ENCODE data around the gene LRRC55.

GRCh38 chr11:57179681-57180080, 2.1 kb upstream of the LRRC55 start:
- TF ChIP-seq EZH2 (IDR thresholded peaks at IDR 0.05; ENCODE audit: borderline replicate concordance, low read length) (no peak), CTCF (conservative IDR thresholded peaks at IDR 0.05 in 1 of 2, IDR thresholded peaks at IDR 0.05 in 1 of 2; ENCODE audit: extremely low read depth in 1 of 2, insufficient read depth in 1 of 2, low read depth in 1 of 2, low read length in 2 of 2) (no peak)

All from mammary epithelial cell (primary cell).